WI38 (cell line): ENCODE data around the gene RRP7A.

ENCODE experiments used
- H3K4me3 ChIP-seq: 2 replicates; pipeline ENCODE4 v1.5.1; 2011; ENCODE audit warnings: low read depth, mild to moderate bottlenecking, control low read depth, low read length
- CTCF ChIP-seq: IDR thresholded peaks from 2 replicates; pipeline ENCODE4 v1.5.1; 2012; ENCODE audit warnings: low read depth, mild to moderate bottlenecking, control low read depth, low read length

RRP7A gene

GRCh38 chr22:42468841-42469240 lies 50.8 kb downstream of the RRP7A start:
- TF ChIP-seq CTCF = no peak
- H3K4me3 ChIP-seq = no peak overlapping the region

- no peak for TF ChIP-seq CTCF
- no peak overlapping the region for H3K4me3 ChIP-seq
These were observed 57.6 kb downstream of the RRP7A start for GRCh38 chr22:42462016-42462415.

- no peak overlapping the region for H3K4me3 ChIP-seq
- TF ChIP-seq CTCF = no peak
These were observed 58.1 kb downstream of the RRP7A start for GRCh38 chr22:42461511-42461910.
